ENCODE measurements around the gene LCN10. TPM values are rescaled to one million over a fixed set of nuclear protein-coding genes. Genes with fewer than 3 reads are reported as not detected.

LCN10 gene
- total and polyA plus RNA-seq, 2 donors (not counting 3 experiments of a cell fraction or from before 2014, with no cell fraction given) = not detected

GRCh38 chr9:136694872-136695247 is 47.9 kb downstream of the LCN10 start:
- Histone ChIP-seq H3K9ac (replicated peaks; ENCODE audit: extremely low read depth, insufficient read depth, low read length) (no peak overlapping the region), H3K36me3 (ENCODE audit: control insufficient read depth in 2 of 2, extremely low read depth in 1 of 2, insufficient read depth in 2 of 2, low read length in 2 of 2) (no peaks in the 10 kb centered on the region), H3K4me3 (replicated peaks in 1 of 3; ENCODE audit: insufficient read depth in 1 of 3, low read depth in 1 of 3, low read length in 3 of 3) (no peak overlapping the region), H3K9me1 (replicated peaks; ENCODE audit: control insufficient read depth, extremely low read depth, insufficient read depth, low read length) (no peaks in the 10 kb centered on the region), H3K4me1 (ENCODE audit: control insufficient read depth, extremely low read depth, insufficient read depth, low read length) (peaks cover 6% of the 10 kb centered on the region), H3K27ac (ENCODE audit: insufficient read depth, low read depth, low read length) (no peak overlapping the region), H4K20me1 (replicated peaks; ENCODE audit: control insufficient read depth, extremely low read depth, insufficient read depth, low read length) (no peaks in the 10 kb centered on the region), H2AFZ (ENCODE audit: low read depth, low read length) (no peak overlapping the region), H3K79me2 (ENCODE audit: control insufficient read depth, insufficient read depth, low read length) (no peaks in the 10 kb centered on the region), H3K4me2 (ENCODE audit: insufficient read depth, low read length) (no peak overlapping the region), H3K9me3 (replicated peaks; ENCODE audit: control insufficient read depth, insufficient read depth, low read length) (no peaks in the 10 kb centered on the region), H3K27me3 (ENCODE audit: control insufficient read depth in 2 of 2, insufficient read depth in 2 of 2, low read length in 2 of 2) (no peaks in the 10 kb centered on the region)
- FAIRE-seq (no peak), DNase-seq (ENCODE audit: low read depth, low spot score) (no peak)
- ChIA-PET CTCF (interaction anchor here (0.8 to 1.6 kb wide), 5 partner anchors 8 to 32 kb away, joined by 3 to 5 read pairs (median 4); no protein-coding TSS in a partner anchor), POLR2A (no interaction called here)
- intact Hi-C loops (cut with micrococcal nuclease) (loop anchor here (1.0 kb wide), 1 partner anchor 210 kb away; no protein-coding TSS in a partner anchor), dilution Hi-C loops (cut with MboI; ENCODE audit: extremely low pct_ligation_motif_present, low sequenced_read_pairs) (no loop called here)
- BruUV-seq (replicated peaks) = no TSS peak
- TF ChIP-seq POLR2A (IDR thresholded peaks at IDR 0.05; ENCODE audit: low read depth, low read length) (no peak), EZH2 (IDR thresholded peaks at IDR 0.05; ENCODE audit: borderline replicate concordance, low read depth, low read length, severe bottlenecking) (no peak), CTCF (IDR thresholded peaks at IDR 0.05; ENCODE audit: extremely low read depth in 1 of 2, insufficient read depth in 1 of 2, low read depth in 1 of 2, low read length in 2 of 2) (no peak), MAX (IDR thresholded peaks at IDR 0.05; ENCODE audit: insufficient read depth, insufficient read length) (no peak), GATA2 (IDR thresholded peaks at IDR 0.05; ENCODE audit: insufficient read depth, insufficient read length, low read depth, low read length) (no peak), POLR2AphosphoS5 (IDR thresholded peaks at IDR 0.05; ENCODE audit: insufficient read depth, low read depth, low read length) (no peak), MYC (IDR thresholded peaks at IDR 0.05; ENCODE audit: low read depth, low read length) (no peak), FOS (IDR thresholded peaks at IDR 0.05; ENCODE audit: borderline replicate concordance, insufficient read depth, low read length) (no peak), JUN (IDR thresholded peaks at IDR 0.05; ENCODE audit: borderline replicate concordance, insufficient read depth, insufficient read length, low read depth) (no peak)
